MM.1S (cell line): ENCODE measurements around the gene CPVL.

Source experiments
- DNase-seq: peaks from one replicate; pipeline ENCODE4 v3.0.0-alpha.2; 2015
- H2AFZ ChIP-seq: fragments of 300-600 bp; sonication (generic); 2 replicates; pipeline ENCODE4 v1.6.0; 2016; ENCODE audit warnings: antibody characterized with exemption, low read length
- H3F3A ChIP-seq: fragments of 300-600 bp; sonication (generic); 2 replicates; pipeline ENCODE4 v1.6.1; 2016; ENCODE audit warnings: mild to moderate bottlenecking, antibody characterized with exemption, low read length, moderate library complexity, mixed read lengths; ENCODE audit not compliant: insufficient read depth
- H3K27ac ChIP-seq: fragments of 300-600 bp; sonication (generic); 2 replicates; pipeline ENCODE4 v1.5.1; 2016; ENCODE audit warnings: mild to moderate bottlenecking, low read length
- H3K27me3 ChIP-seq: fragments of 300-600 bp; sonication (generic); replicated peaks from 2 replicates; pipeline ENCODE4 v1.6.0; 2016; ENCODE audit warnings: low read length; ENCODE audit not compliant: insufficient read depth
- H3K36me3 ChIP-seq: fragments of 300-600 bp; sonication (generic); replicated peaks from 2 replicates; pipeline ENCODE4 v1.6.1; 2016; ENCODE audit warnings: mild to moderate bottlenecking, low read length, mixed read lengths; ENCODE audit not compliant: insufficient read depth
- H3K4me1 ChIP-seq: fragments of 300-600 bp; sonication (generic); 2 replicates; pipeline ENCODE4 v1.6.1; 2016; ENCODE audit warnings: low read length, mixed read lengths
- H3K4me2 ChIP-seq: fragments of 300-600 bp; sonication (generic); 2 replicates; pipeline ENCODE4 v1.6.0; 2016; ENCODE audit warnings: low read depth, low read length
- H3K4me3 ChIP-seq: fragments of 300-600 bp; sonication (generic); 2 replicates; pipeline ENCODE4 v1.5.1; 2016; ENCODE audit warnings: low read length, mixed read lengths
- H3K79me2 ChIP-seq: fragments of 300-600 bp; sonication (generic); 2 replicates; pipeline ENCODE4 v1.6.1; 2016; ENCODE audit warnings: mixed run types, low read length, mixed read lengths
- H3K9ac ChIP-seq: fragments of 300-600 bp; sonication (generic); 2 replicates; pipeline ENCODE4 v1.6.1; 2016; ENCODE audit warnings: low read length, mixed read lengths
- H3K9me2 ChIP-seq: fragments of 300-600 bp; sonication (generic); replicated peaks from 2 replicates; pipeline ENCODE4 v1.6.1; 2016; ENCODE audit warnings: mild to moderate bottlenecking, low read length, mixed read lengths; ENCODE audit not compliant: insufficient read depth
- H3K9me3 ChIP-seq: fragments of 300-600 bp; sonication (generic); replicated peaks from 2 replicates; pipeline ENCODE4 v1.6.1; 2016; ENCODE audit warnings: mild to moderate bottlenecking, low read length, mixed read lengths; ENCODE audit not compliant: insufficient read depth
- H4K20me1 ChIP-seq: fragments of 300-600 bp; sonication (generic); 2 replicates; pipeline ENCODE4 v1.6.1; 2016; ENCODE audit warnings: mild to moderate bottlenecking, low read length, moderate library complexity, mixed read lengths; ENCODE audit not compliant: insufficient read depth
- CTCF ChIP-seq: fragments of 300-600 bp; sonication (generic); IDR thresholded peaks from 2 replicates; pipeline ENCODE4 v1.5.1; 2016; ENCODE audit warnings: antibody characterized with exemption, low read length, mixed read lengths
- EZH2 ChIP-seq: fragments of 300-600 bp; sonication (generic); optimal IDR thresholded peaks from 2 replicates; pipeline ENCODE3; 2017; ENCODE audit warnings: low read depth, mild to moderate bottlenecking, antibody characterized with exemption, low read length, mixed read lengths
- EZH2phosphoT487 ChIP-seq: fragments of 300-600 bp; sonication (generic); IDR thresholded peaks from 2 replicates; pipeline ENCODE4 v1.6.1; 2018; ENCODE audit warnings: antibody characterized with exemption, low read length

CPVL gene

GRCh38 chr7:29008590-29008989 is 137.7 kb downstream of the CPVL start:
- Histone ChIP-seq H4K20me1 (no peaks in the 10 kb centered on the region), H3K4me3 (no peak overlapping the region), H3K4me1 (no peaks in the 10 kb centered on the region), H3K9ac (no peak overlapping the region), H3K9me2 (no peaks in the 10 kb centered on the region), H3K4me2 (no peak overlapping the region), H3K36me3 (no peaks in the 10 kb centered on the region), H3K9me3 (no peaks in the 10 kb centered on the region), H3F3A (no peaks in the 10 kb centered on the region), H3K79me2 (no peaks in the 10 kb centered on the region), H3K27ac (no peak overlapping the region), H3K27me3 (no peaks in the 10 kb centered on the region), H2AFZ (no peak overlapping the region)
- no peak for TF ChIP-seq CTCF
- no peak for DNase-seq

- Histone ChIP-seq H3K9me3 (no peaks in the 10 kb centered on the region), H3K36me3 (no peaks in the 10 kb centered on the region), H3K79me2 (no peaks in the 10 kb centered on the region), H3K27me3 (no peaks in the 10 kb centered on the region), H3K4me3 (no peak overlapping the region), H3K9ac (no peak overlapping the region), H2AFZ (no peak overlapping the region), H3K9me2 (no peaks in the 10 kb centered on the region), H3F3A (no peaks in the 10 kb centered on the region), H4K20me1 (no peaks in the 10 kb centered on the region), H3K4me2 (no peak overlapping the region), H3K27ac (no peak overlapping the region), H3K4me1 (no peaks in the 10 kb centered on the region)
- TF ChIP-seq EZH2: no peak
- no peak for TF ChIP-seq EZH2phosphoT487
- TF ChIP-seq CTCF: no peak
- no peak for DNase-seq
Observed at GRCh38 chr7:29007127-29007526, 139.2 kb downstream of the CPVL start.

DNA sequence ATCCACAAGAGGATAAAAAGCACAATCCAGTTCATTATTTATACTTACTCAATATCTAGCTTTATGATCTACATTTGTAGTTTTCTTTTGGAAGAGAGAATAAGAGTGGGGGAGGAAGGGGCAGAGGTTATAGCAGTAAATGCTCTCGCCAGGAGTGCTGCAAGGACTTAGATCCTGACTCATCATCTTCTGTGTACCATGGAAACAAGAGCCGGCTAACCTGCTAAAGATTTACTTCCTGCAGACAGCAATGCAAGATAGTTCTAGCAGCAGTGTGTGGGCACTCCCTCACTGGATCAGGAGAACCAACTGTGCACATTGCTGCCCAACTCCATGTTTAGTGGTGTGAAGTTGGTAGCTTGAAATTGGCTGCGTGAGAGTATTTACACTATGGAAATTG is 140.5 kb downstream of the CPVL start:
- TF ChIP-seq EZH2phosphoT487 (no peak), EZH2 (no peak), CTCF (no peak)
- no peaks in the 10 kb centered on the region for H3F3A ChIP-seq
- H3K4me1 ChIP-seq: no peaks in the 10 kb centered on the region
- H3K4me2 ChIP-seq: no peak overlapping the region
- no peaks in the 10 kb centered on the region for H4K20me1 ChIP-seq
- H3K9ac ChIP-seq: no peak overlapping the region
- no peak for DNase-seq
- no peak overlapping the region for H3K27ac ChIP-seq
- no peaks in the 10 kb centered on the region for H3K79me2 ChIP-seq
- no peaks in the 10 kb centered on the region for H3K36me3 ChIP-seq
- no peak overlapping the region for H2AFZ ChIP-seq
- H3K9me2 ChIP-seq: no peaks in the 10 kb centered on the region
- no peaks in the 10 kb centered on the region for H3K27me3 ChIP-seq
- H3K4me3 ChIP-seq: no peak overlapping the region
- no peaks in the 10 kb centered on the region for H3K9me3 ChIP-seq

- H3K36me3 ChIP-seq: no peaks in the 10 kb centered on the region
- H4K20me1 ChIP-seq: no peaks in the 10 kb centered on the region
- H3K4me1 ChIP-seq: no peaks in the 10 kb centered on the region
- no peak overlapping the region for H3K4me3 ChIP-seq
- no peaks in the 10 kb centered on the region for H3K27me3 ChIP-seq
- no peak for DNase-seq
- no peak overlapping the region for H2AFZ ChIP-seq
- no peaks in the 10 kb centered on the region for H3K79me2 ChIP-seq
- H3K4me2 ChIP-seq: no peak overlapping the region
- no peaks in the 10 kb centered on the region for H3F3A ChIP-seq
- no peak overlapping the region for H3K9ac ChIP-seq
- no peak for TF ChIP-seq CTCF
- no peaks in the 10 kb centered on the region for H3K9me3 ChIP-seq
- H3K9me2 ChIP-seq: no peaks in the 10 kb centered on the region
- no peak overlapping the region for H3K27ac ChIP-seq
Observed at GRCh38 chr7:29005406-29005805, 140.9 kb downstream of the CPVL start.
